Fibroblast of villous mesenchyme (primary cell): ENCODE measurements around the gene LRPPRC. TPM values are rescaled to one million over a fixed set of nuclear protein-coding genes. Genes with fewer than 3 reads are reported as not detected.

Experiments used
- DNase-seq: peaks from one replicate; pipeline ENCODE4 v3.0.0-alpha.2; 2010; ENCODE audit warnings: low read depth
- H3K4me3 ChIP-seq: 2 replicates; pipeline ENCODE4 v1.5.1; 2011; ENCODE audit warnings: low read depth, mild to moderate bottlenecking, low read length
- total RNA-seq: library from RNA; depleted of rRNA; stranded (reverse); fragments of >200 nt; gene quantifications from 2 replicates; pipeline ENCODE4 v1.2.3, GENCODE V29; 2012
- TF ChIP-seq, protein P1 (sequence below): IDR thresholded peaks from 2 replicates; pipeline ENCODE4 v1.5.1; 2012; ENCODE audit warnings: low read depth, mild to moderate bottlenecking, low read length; ENCODE audit not compliant: insufficient read depth

The LRPPRC gene
- total RNA-seq, 1 donor, result 63.9 TPM

DNA sequence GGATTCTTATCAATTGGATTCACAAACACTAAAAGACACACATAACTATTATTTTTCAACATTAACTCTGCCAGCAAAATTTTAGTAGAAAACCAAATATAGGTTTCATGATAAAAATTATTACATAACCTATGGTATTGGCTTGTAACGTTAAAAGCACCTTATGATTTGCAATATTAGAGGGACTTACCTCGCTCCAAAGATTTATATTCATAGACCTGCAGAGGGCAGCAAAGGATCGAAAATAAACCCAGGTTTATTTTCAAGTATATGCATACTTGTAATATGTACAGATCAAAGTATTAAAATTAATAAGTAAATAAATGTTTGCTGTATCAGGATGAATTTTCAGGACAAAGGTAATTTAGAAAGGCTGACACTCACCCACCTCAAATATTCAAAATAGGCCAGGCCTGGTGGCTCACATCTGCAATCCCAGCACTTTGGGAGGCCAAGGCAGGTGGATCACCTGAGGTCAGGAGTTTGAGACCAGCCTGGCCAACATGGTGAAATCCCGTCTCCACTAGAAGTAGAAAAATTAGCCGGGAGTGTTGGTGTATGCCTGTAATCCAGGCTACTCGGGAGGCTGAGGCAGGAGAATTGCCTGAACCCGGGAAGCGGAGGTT, 45.3 kb downstream of the LRPPRC start:
- no peak overlapping the region for H3K4me3 ChIP-seq
- peak; percentile 63 for DNase-seq
- TF ChIP-seq, protein P1, sequence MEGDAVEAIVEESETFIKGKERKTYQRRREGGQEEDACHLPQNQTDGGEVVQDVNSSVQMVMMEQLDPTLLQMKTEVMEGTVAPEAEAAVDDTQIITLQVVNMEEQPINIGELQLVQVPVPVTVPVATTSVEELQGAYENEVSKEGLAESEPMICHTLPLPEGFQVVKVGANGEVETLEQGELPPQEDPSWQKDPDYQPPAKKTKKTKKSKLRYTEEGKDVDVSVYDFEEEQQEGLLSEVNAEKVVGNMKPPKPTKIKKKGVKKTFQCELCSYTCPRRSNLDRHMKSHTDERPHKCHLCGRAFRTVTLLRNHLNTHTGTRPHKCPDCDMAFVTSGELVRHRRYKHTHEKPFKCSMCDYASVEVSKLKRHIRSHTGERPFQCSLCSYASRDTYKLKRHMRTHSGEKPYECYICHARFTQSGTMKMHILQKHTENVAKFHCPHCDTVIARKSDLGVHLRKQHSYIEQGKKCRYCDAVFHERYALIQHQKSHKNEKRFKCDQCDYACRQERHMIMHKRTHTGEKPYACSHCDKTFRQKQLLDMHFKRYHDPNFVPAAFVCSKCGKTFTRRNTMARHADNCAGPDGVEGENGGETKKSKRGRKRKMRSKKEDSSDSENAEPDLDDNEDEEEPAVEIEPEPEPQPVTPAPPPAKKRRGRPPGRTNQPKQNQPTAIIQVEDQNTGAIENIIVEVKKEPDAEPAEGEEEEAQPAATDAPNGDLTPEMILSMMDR, result peak; percentile 42

- no peak for DNase-seq
Measured at GRCh38 chr2:43948370-43948769, 47.4 kb downstream of the LRPPRC start.

DNA sequence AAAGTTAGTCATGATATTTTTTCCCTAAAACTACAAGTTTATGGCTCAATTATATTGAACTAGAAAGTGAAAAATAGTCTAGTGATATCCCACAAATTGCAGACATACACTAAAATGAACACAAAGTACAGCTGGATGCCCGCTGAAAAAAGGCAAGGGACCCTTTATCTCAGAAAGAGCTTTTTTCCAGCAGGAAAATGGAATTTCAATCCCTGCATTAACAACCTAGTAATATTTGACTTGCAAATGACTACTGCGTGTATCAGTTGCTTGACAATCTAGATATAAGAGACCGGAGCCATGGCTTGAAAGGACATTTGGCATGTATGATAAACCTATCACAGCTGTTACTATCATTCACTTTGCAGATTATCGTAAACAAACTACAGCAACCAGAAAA, 49.1 kb downstream of the LRPPRC start:
- DNase-seq, result no peak
- TF ChIP-seq, protein P1, result no peak
- no peak overlapping the region for H3K4me3 ChIP-seq

More at GRCh38 chr2:43948370-43948769, 47.4 kb downstream of the LRPPRC start:
- TF ChIP-seq, protein P1, result no peak
- H3K4me3 ChIP-seq, result no peak overlapping the region

GRCh38 chr2:43945439-43945838, 50.4 kb downstream of the LRPPRC start:
- TF ChIP-seq, protein P1, result no peak
- no peak overlapping the region for H3K4me3 ChIP-seq
- DNase-seq, result no peak

DNA sequence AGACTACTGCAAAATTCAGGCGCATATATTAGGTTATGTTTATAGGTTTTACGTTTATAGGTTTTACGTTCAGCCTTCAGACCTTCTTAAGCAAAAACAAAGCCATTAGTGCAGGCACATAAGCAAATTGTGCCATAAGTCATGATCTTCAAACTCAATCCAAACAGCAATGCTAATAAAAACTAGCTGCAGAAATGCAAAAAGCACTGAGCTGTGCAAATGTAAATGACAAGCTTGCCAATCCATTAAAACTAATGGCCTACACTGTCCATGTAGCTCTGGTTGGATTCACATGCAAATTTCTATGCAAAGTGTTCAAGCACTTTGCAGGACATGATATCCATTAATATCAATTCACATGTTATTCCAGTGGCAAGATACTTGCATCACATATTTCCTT, 50.9 kb downstream of the LRPPRC start:
- TF ChIP-seq, protein P1, result no peak
- no peak overlapping the region for H3K4me3 ChIP-seq
- no peak for DNase-seq

GRCh38 chr2:43943809-43944452, 51.9 kb downstream of the LRPPRC start:
- DNase-seq, result no peak
- H3K4me3 ChIP-seq, result no peak overlapping the region
- TF ChIP-seq, protein P1, result no peak

- no peak for DNase-seq
- H3K4me3 ChIP-seq, result no peak overlapping the region
- TF ChIP-seq, protein P1, result no peak
Measured at GRCh38 chr2:43943323-43943722, 52.5 kb downstream of the LRPPRC start.
